ENCODE data around the gene PYROXD2. TPM values are rescaled to one million over a fixed set of nuclear protein-coding genes. Genes with fewer than 3 reads are reported as not detected.

The PYROXD2 gene
- total and polyA plus RNA-seq, 2 of the 13 experiments (the other 11 are each of a cell fraction or from before 2014, with no cell fraction given): 2.0 to 6.2 TPM

DNA sequence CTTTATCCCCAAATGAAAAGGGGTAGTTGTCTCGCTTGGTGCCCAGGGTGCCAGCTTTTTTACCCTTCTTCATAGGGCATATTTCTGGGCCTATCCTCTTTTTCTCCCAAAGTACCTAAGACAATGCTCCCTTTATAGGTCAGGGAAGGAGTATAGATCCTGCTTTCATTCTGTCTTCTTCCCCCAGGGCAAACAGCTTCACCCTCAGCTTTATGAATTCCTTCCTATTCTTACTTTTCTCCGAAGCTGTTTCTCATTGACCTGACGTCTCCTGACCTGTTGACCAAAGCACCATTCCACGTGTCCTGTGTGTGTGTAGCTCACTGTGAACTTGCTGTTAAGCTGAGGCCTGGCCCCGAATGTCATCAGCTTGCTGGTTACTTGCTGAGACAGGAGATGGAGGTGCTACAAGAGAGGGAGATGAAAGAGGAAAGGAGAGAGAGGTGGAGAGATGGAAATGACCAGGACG, 48.9 kb downstream of the PYROXD2 start:
- intact Hi-C loops (cut with micrococcal nuclease; ENCODE audit: unreplicated experiment) (no loop called here), in situ Hi-C loops (cut with HindIII; ENCODE audit: extremely low pct_ligation_motif_present, low pct_unique_long_range_greater_than_20kb) (no loop called here)
- 7% methylated on average over 6 of the region's 6 CpGs for WGBS (ENCODE audit: low lambda C conversion rate)
- Histone ChIP-seq H3K4me2 (ENCODE audit: low read depth, low read length) (no peak overlapping the region), H3K36me3 (replicated peaks in 1 of 2; ENCODE audit: control insufficient read depth in 1 of 2, insufficient read depth in 2 of 2, low read length in 2 of 2) (no peaks in the 10 kb centered on the region), H3K9me3 (ENCODE audit: low read length) (no peaks in the 10 kb centered on the region), H3K27me3 (ENCODE audit: control insufficient read depth in 1 of 2, insufficient read depth in 2 of 2, low read length in 2 of 2) (peaks cover 3 to 38% of the 10 kb centered on the region in 2 experiments; a peak in 3 of 5 replicates), H3K27ac (ENCODE audit: extremely low read length, insufficient read depth, low read length) (no peak overlapping the region), H3K4me3 (replicated peaks in 1 of 3; ENCODE audit: insufficient read depth in 1 of 3, low read depth in 2 of 3, low read length in 3 of 3) (no peak overlapping the region), H4K20me1 (ENCODE audit: insufficient read depth, low read length) (no peaks in the 10 kb centered on the region), H3K9ac (ENCODE audit: insufficient read depth, low read depth, low read length) (no peak overlapping the region), H3K79me2 (ENCODE audit: insufficient read depth, low read length) (no peaks in the 10 kb centered on the region), H3K4me1 (ENCODE audit: insufficient read depth, low read length) (no peaks in the 10 kb centered on the region), H2AFZ (ENCODE audit: low read length) (no peak overlapping the region)
- FAIRE-seq: no peak
- CTCF ChIA-PET (ENCODE audit: low intra/inter-chr PET ratio, low total read pairs): no interaction called here
- BruUV-seq (replicated peaks): no TSS peak
- POLR2A ChIA-PET: no interaction called here
- no peak for TF ChIP-seq ZNF567 (CRISPR knock-in tag; IDR thresholded peaks at IDR 0.05; ENCODE audit: borderline replicate concordance)
- TF ChIP-seq, protein P1, sequence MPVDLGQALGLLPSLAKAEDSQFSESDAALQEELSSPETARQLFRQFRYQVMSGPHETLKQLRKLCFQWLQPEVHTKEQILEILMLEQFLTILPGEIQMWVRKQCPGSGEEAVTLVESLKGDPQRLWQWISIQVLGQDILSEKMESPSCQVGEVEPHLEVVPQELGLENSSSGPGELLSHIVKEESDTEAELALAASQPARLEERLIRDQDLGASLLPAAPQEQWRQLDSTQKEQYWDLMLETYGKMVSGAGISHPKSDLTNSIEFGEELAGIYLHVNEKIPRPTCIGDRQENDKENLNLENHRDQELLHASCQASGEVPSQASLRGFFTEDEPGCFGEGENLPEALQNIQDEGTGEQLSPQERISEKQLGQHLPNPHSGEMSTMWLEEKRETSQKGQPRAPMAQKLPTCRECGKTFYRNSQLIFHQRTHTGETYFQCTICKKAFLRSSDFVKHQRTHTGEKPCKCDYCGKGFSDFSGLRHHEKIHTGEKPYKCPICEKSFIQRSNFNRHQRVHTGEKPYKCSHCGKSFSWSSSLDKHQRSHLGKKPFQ (CRISPR knock-in tag; IDR thresholded peaks at IDR 0.05; ENCODE audit: insufficient replicate concordance): no peak
- TF ChIP-seq HNRNPUL1 (IDR thresholded peaks at IDR 0.05; ENCODE audit: low read depth, low read length): no peak
- no peak for TF ChIP-seq ZNF773 (CRISPR knock-in tag; IDR thresholded peaks at IDR 0.05; ENCODE audit: borderline replicate concordance)
- TF ChIP-seq ZEB1 (IDR thresholded peaks at IDR 0.05; ENCODE audit: insufficient replicate concordance, low read depth): no peak
- ATAC-seq: no peak
- no peak for DNase-seq (ENCODE audit: low spot score)

DNA sequence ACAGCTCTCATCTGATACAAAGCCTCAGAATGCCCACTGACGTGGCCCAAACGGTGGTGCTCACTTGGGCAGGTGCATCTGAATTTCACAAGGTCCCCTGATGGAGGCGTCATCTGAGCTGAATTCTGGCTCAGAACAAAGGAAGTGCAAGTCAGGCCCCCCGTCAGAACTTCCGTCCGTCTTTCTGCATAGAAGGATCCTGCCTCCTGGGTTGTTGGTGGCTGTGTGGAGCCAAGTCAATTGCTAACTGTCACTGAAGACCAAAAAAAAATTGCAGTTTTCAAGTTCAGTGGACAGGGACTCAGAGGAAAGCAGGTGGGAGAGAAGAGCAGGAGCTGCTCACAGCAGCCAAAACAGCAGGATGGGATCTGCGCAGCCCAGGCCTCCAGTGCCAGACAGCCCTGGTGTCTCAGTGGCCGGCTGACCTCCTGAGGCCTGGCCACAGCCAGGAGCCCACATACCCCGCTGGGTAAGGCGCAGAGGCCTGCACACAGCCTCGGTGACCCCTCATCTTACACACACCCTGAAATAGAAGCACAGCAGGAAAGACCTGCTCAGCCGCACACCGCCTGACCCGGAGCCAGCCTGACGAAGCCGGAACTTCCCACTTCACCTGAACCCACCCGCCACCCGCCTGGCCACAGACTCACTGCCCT, 49.4 kb downstream of the PYROXD2 start:
- H3K4me2 ChIP-seq (ENCODE audit: low read depth, low read length): no peak overlapping the region
- ATAC-seq (no peak), FAIRE-seq (no peak), DNase-seq (ENCODE audit: low spot score) (no peak)
- no peaks in the 10 kb centered on the region for H4K20me1 ChIP-seq (ENCODE audit: insufficient read depth, low read length)
- H2AFZ ChIP-seq (ENCODE audit: low read length): no peak overlapping the region
- no peaks in the 10 kb centered on the region for H3K79me2 ChIP-seq (ENCODE audit: insufficient read depth, low read length)
- no peaks in the 10 kb centered on the region for H3K9me3 ChIP-seq (ENCODE audit: low read length)
- H3K27me3 ChIP-seq (ENCODE audit: control insufficient read depth in 1 of 2, insufficient read depth in 2 of 2, low read length in 2 of 2): peaks cover 3 to 37% of the 10 kb centered on the region in 2 experiments; a peak in 3 of 5 replicates
- WGBS (ENCODE audit: low lambda C conversion rate): 55% methylated on average over 9 of the region's 18 CpGs
- no peaks in the 10 kb centered on the region for H3K36me3 ChIP-seq (replicated peaks in 1 of 2; ENCODE audit: control insufficient read depth in 1 of 2, insufficient read depth in 2 of 2, low read length in 2 of 2)
- intact Hi-C loops (cut with micrococcal nuclease; ENCODE audit: unreplicated experiment): no loop called here
- TF ChIP-seq FIP1L1 (IDR thresholded peaks at IDR 0.05; ENCODE audit: borderline replicate concordance, insufficient read depth, low read depth, low read length): no peak
- TF ChIP-seq HNF4G (IDR thresholded peaks at IDR 0.05; ENCODE audit: borderline replicate concordance, low read depth, low read length): no peak
- TF ChIP-seq HNF4G (CRISPR knock-in tag; IDR thresholded peaks at IDR 0.05; ENCODE audit: borderline replicate concordance, low read depth): no peak
- BruUV-seq (replicated peaks): no TSS peak
- H3K4me1 ChIP-seq (ENCODE audit: insufficient read depth, low read length): no peaks in the 10 kb centered on the region
- H3K9ac ChIP-seq (ENCODE audit: insufficient read depth, low read depth, low read length): no peak overlapping the region
- in situ Hi-C loops (cut with HindIII; ENCODE audit: extremely low pct_ligation_motif_present, low pct_unique_long_range_greater_than_20kb): no loop called here
- CTCF ChIA-PET (ENCODE audit: low intra/inter-chr PET ratio, low total read pairs): no interaction called here
- POLR2A ChIA-PET: no interaction called here
- no peak overlapping the region for H3K4me3 ChIP-seq (replicated peaks in 1 of 3; ENCODE audit: insufficient read depth in 1 of 3, low read depth in 2 of 3, low read length in 3 of 3)
- no peak overlapping the region for H3K27ac ChIP-seq (ENCODE audit: extremely low read length, insufficient read depth, low read length)
